HG02840 (cell line): ENCODE data around the gene OGFOD3.
"Not testable (repeated sequence)": the region's sequence is repeated elsewhere in the genome, so short reads cannot be mapped to it uniquely, and the experiment has no call there.

Experiments used
- ATAC-seq: cut with Tn5 transposase; IDR thresholded peaks from one replicate; pipeline ENCODE4 v1.9.1; 2021; ENCODE audit warnings: mild to moderate bottlenecking, moderate library complexity, moderate number of reproducible peaks; ENCODE audit not compliant: unreplicated experiment, low FRiP score

OGFOD3 gene

DNA sequence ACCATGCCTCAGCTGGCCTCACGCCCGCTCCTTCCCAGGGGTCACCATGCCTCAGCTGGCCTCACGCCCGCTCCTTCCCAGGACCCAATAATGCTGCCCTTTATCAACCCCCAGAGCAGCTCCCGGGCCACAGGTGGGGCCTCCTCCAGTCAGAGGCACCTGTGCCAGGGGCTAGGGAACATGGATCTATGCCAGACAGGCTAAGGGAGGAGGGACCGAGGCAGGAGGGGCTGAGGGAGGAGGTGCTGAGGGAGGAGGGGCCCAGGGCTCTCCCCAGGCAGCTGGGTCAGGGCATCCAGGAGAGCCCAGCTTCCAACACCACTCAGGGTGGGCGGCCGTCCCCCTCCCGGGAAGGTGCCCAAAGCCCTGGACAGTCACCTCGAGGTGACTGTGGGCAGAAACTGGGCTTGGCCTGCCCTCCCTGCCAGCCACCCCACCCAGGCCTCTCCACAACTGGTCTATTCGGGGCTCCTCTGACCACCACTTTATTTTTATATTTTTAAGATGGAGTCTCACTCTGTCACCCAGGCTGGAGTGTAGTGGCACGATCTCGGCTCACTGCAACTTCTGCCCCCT, 27.4 kb downstream of the OGFOD3 start:
- ATAC-seq: no peak

DNA sequence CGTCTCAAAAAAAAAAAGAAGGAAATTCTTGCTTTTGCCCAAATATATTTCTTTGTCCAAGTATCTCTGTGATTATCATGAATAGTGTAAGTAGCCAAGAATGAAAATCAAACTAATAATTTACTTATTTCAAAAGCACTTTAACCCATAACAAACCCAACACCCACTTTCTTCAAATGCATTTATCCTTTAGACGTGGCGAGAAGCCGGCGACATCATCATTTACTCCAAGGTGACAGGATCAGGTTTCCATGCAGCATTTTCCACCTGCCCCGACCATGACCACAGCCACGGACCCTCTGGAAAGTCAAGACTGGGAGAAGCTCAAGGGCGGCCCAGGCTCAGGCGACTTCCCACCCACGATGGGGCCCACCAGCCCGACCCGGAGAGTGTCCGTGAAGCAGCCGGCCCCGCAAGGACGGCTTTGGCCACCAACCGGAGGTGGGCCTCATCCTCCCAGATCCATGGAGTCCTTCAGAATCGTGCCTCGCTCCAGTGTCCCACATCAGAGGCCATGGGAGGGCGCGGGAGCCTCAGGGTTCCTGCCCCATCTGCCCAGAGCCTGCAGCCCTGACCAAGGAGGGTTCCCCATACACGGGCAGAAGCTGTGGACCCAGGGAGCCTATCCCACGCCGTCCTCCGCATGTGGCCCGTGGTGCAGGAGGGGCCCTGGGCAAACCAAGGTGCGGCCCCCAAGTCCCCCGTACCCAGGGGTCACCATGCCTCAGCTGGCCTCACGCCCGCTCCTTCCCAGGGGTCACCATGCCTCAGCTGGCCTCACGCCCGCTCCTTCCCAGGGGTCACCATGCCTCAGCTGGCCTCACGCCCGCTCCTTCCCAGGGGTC, 28.1 kb downstream of the OGFOD3 start:
- no peak for ATAC-seq

DNA sequence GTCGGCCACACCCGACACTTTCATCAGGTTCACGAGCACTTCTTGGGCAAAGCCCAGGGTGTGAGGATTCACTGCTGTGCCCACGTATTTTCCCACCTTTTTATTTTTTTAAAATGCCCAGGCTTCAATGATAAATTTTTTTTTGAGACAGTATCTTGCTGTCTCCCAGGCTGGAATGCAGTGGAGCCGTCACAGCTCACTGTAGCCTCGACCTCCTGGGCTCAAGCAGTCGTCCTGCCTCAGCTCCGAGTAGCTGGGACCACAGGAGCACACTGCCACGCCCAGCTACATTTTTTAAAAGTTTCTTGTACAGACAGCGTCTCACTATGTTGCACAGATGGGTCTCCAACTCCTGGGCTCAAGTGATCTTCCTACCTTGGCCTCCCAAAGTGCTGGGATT, 29.0 kb downstream of the OGFOD3 start:
- no peak for ATAC-seq

DNA sequence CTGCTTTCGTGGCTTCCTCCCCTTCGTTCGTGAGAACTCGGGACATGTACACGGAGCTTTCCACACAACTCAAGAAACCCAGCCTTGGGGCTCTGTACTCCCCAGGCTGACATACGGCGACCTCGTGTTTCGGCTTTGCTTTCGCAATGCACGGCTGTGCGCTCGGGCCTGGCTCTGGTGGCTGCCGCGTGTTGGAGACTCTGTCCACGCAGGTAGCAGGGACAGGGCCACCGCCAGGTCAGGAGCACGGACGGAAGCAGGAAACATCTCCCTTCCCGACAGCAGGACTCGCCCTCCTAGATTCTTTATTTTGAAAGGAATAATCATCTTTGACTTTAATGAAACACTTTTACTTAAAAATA, 29.5 kb downstream of the OGFOD3 start:
- ATAC-seq: no peak

DNA sequence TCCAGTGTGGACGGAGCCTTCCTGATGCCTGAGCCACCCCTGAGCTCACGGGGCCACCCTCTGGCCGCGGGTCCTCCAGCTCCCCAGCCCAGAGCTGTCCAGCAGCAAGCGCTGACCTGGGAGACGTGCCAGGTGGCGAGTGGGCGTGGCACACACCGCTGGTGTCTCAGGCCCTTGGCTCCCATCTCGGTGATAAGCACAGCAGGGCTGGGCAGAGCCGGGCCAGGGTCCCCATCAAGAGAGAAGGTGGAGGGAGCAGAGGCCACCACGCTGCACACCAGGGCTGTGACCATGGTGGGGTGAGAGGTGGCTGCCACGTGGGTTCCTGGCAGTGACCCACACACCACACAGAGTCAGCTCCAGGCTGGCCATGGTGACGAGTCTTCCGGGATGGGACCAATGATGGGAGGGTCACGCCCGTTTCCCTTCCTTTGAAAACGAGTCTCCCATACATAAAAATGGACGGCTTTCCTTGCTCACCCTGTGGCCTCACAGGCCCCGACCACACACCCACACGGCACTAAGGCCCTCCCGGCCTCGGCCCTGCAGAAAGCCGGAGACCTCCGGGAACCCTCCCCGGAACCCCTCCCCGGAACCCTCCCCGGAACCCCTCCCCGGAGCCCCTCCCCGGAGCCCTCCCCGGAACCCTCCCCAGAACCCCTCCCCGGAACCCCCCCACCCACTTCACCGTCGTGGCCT, 30.0 kb downstream of the OGFOD3 start:
- no peak for ATAC-seq

DNA sequence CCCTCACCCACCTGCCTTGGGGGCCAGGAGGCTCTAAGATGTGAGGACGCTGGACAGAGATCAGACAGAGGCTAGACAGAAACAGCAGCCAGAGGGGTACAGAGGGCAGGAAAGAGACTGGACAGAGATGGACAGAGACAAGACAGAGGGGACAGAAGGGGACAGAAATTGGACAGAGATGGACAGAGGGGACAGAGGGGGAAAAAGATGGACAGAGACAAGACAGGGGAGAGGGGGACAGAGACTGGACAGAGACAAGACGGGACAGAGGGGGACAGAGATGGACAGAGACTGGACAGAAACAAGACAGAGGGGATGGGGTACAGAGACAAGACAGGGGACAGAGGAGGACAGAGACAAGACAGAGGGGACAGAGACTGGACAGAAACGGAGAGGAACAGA, 30.7 kb downstream of the OGFOD3 start:
- no peak for ATAC-seq

DNA sequence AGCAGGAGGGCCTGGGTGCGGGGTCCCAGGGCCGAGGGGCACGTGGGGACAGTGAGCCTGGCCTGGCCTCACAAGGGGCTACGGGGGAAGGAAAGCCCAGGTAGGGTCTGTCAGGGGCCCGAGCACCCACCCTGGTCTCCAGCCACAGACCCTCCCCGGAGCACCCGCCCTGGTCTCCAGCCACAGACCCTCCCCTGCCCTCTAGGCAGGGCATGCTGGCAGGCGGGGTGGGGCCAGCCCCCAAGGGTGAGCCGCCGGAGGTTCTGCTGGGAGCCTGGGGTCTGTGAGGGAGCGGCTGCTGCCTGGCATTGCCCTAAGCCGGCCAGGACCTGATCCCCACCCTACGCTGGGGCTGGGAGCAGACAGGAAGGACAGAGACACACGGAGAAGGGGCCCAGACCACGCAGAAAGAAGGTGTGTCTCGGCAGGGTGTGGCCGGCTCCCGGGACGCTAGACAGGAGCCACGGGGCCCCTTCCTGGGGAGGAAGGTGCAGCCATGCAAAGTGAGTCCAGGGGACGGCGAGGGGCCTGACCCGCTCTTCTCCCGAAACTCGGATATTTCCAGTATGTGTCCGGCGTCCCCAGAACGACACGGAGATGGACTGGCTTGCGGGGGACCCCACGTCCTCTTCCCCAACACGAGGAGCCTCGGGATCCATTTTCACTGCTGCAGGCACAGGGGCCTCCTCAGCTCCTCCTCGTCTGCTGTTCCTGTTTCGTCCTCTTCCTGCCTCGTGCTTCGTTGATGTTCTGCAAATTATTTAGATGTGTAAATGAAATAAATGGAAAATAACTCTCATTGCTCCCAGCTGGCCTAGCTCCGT, 31.3 kb downstream of the OGFOD3 start:
- no peak for ATAC-seq

DNA sequence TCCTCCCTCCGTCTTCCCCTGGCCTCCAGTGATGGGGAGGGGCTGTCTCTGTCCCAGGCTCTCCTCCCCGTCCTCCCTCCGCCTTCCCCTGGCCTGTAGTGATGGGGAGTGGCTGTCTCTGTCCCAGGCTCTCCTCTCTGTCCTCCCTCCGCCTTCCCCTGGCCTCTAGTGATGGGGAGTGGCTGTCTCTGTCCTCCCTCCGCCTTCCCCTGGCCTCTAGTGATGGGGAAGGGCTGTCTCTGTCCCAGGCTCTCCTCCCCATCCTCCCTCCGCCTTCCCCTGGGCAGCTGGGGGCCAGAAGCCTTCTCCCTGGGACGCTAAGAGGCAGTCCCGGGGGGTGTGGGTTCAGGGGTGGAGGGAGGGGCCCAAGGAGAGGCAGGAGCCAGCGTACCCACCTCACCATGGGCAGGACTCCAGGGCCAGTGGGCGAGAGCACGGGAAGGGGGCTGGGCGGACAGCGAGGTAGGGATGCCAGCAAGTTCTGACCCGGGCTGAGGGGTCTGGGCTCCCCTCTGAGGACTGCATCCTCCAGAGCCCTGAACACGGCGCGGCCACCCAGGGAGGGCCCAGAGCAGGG, 32.0 kb downstream of the OGFOD3 start:
- no peak for ATAC-seq

DNA sequence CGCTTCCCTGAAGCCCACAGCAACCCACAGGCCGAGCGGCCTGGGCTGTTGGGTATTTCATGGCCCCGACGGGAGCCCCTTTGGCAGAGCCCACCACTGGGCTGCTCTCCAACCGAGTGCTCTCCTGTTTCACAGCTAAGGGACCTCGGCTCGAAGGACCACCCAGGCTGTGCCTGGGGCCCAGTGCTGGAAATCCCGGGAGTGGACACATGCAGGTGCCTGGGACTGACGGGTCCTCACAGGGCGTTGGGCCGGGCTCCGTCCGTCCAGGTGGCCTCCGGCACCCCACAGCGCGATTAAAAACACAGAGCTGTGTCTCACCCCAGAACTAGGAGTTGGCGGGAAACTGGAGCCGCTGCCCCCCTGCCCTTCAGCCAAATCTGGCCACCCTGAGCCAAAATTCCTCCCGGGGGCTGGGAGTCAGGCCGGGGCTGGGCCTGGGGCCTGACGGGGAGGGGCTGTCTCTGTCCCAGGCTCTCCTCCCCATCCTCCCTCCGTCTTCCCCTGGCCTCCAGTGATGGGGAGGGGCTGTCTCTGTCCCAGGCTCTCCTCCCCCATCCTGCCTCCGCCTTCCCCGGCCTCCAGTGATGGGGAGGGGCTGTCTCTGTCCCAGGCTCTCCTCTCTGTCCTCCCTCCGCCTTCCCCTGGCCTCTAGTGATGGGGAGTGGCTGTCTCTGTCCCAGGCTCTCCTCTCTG, 32.7 kb downstream of the OGFOD3 start:
- no peak for ATAC-seq

DNA sequence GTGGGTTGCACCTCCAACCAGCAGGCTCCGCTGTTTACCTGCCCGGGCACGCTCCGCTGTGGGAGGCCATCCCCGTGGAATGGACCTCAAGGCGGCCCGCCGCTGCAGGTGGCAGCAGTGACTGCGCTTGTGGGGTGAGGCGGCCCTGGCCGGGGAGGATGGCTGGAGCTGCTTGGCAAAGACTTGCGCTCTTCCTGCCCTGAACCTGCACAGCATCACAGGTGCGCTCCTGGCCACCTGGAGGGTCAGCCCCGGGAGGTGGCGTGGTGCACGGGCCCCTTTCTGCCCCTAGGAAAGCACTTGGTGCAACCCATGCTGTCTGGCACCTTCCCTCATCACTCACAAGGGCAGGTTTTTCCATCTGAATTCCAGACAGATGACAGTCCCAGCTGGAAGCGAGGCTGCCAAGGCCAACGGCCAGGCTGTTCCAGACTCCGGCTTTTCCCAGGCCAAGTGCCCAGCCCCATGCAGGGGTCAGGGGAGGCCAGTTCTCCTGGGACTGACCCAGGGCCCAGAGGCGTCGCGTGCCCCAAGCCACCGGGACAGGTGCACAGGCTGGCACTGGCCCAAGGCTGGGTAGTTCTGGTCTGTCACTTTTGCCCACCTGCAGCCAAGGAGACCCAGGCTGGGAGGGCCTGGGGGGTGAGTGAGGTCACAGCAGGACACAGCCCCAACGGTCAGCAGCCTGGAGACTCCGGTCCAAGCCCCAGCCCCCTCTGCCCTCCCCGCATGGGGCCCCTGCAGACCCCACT, 33.5 kb downstream of the OGFOD3 start:
- ATAC-seq: no peak

DNA sequence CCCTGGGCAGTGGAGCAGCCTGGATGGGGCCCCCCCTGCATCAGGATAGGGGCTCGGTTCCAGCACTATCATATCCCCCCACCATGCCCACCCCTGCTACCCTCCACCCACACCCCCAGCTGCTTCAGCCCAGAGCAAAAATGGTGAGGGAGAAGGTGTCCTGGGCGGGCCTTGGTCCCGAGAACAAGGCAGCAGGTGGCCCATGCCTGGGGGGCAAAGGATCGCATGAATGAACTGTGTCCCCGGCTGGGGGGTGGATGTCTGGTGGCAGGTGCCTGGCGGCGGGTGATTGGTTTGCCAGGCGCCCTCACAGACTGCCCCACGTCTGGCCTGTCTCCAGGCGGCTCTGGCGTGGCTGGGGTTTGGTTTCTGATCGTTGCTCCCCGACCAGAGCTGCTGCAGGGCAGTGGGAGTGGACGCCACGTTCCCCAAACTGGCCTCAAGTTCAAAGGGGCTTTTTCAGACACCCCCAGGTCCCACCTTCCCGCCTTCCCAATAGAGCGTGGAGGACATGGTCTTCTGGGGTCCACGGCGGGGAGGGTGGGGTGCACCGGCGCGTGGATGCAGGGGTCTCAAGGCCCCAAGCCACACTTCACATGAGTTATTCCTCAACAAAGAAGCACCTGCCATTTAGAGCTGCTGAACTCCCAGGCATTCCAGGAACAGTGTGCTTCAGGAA, 34.2 kb downstream of the OGFOD3 start:
- ATAC-seq: no peak

DNA sequence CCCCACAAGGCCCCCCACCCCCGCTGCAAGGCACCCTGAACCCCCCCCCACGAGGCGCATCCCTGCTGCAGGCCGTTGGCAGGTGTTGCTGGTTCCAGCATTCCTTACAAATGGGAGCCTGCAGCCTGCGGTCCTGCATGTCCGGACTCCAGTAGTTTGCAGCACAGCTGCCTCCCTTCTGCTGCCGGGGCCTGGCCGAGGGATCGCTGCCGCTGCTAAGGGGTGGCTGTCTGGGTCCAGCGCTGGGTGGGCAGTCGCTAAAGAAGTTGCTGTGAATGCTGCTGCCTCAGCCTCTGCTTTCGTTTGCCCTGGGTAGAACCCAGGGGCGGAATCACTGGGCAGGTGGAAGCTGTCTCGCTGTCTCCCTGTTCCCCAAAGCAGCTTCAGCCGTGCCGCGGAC, 35.0 kb downstream of the OGFOD3 start:
- ATAC-seq: no peak

DNA sequence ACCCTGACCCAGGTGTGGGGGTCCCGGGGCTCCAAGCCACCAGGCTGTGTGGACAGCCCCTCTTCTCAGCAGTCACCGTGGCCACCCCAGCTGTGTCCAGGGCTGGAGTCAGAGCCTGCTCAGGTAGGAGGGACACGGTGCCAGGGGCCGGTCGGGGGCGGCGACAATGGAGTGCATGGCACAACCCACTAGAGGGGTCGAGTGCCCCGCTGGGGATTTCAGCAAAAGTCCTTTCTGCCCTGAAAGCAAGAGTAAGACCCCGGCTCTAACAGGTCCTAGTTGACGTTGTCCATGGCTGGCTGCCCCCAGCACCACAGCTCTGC, 35.5 kb downstream of the OGFOD3 start:
- ATAC-seq: no peak

DNA sequence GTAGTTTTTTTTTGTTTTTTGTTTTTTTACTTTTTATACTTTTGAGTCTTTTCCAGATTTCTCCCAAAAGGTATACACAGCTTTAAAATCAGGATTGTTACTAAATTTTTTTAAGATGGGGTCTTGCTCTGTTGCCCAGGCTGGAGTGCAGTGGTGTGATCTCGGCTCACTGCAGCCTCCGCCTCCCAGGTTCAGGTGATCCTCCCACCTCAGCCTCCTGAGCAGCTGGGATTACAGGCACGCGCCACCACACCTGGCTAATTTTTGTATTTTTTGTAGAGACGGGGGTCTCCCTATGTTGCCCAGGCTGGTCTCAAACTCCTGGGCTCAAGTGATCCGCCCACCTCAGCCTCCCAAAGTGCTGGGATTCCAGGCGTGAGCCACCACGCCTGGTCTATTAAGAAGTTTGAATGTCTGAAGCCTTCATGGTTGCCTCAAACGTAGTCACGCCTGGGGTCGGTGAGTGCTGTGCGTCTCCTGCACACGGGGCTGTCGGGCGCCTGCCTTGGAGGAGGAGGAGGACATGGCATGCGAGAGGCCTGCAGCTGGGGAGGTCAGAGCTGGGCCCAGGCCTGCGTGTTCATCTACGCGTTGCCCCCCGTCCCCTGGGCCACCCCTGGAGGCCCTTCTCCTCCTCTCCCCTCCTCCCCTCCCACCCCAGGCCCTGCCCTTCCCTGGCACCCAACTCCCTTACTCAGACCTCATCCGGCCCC, 36.0 kb downstream of the OGFOD3 start:
- ATAC-seq: not testable (repeated sequence)

DNA sequence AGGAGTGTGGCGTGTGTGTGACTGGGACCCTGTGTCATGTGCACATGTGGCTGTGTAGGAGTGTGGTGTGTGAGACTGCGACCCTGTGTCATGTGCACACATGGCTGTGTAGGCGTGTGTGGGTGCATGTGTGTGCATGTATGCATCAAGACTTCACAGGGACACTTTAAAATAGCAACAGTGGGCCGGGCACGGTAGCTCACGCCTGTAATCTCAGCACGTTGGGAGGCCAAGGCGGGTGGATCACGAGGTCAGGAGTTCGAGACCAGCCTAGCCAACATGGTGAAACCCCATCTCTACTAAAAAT, 36.7 kb downstream of the OGFOD3 start:
- ATAC-seq: not testable (repeated sequence)

DNA sequence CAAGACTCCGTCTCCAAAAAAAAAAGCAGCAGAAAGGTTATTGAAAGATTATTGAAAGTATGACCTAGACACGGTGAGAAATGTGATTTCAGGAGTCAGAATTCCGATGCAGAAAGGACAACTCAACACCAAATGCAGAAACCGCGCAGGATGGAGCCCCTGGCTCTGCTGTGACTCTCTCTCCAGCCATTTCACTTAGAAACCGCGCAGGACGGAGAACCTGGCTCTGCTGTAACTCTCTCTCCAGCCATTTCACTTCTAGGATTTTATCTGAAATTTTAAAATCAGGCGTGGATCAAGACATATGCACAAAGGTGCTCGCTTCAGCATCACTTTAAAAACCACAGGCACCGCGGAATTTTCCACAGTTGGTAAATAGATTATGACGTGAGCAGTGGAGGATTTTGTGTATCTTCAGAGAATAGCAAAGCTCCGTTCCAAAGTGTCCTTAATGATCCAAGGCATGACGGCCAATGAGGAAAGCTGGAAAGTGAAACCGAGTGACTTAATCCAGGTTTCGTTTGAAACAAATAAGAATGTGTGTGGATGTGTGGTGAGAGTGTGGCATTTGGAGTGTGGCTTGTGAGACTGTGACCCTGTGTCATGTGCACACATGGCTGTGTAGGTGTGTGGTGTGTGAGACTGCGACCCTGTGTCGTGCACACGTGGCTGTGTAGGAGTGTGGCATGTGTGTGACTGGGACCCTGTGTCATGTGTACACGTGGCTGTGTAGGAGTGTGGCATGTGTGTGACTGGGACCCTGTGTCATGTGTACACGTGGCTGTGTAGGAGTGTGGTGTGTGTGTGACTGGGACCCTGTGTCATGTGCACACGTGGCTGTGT, 37.3 kb downstream of the OGFOD3 start:
- ATAC-seq: no peak

DNA sequence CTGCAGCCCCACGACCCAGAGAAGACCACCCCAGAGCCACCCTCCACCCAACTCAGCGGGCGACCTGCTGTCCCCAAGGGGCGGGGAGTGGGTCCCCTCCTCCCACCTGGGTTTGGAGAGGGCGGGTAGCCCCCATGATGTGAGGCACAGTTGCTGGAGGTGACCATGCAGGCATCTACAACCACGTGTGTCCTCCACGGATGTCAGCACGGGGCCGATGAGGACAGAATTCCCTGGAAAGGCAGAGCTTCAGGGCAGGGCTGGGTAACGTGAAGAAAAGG, 39.7 kb downstream of the OGFOD3 start:
- no peak for ATAC-seq
